Brain microvascular endothelial cell (primary cell): ENCODE measurements around the gene TNIK.

Experiments used
- DNase-seq: peaks from one replicate; pipeline ENCODE4 v3.0.0-alpha.2; 2020
- H3K27ac ChIP-seq: fragments of 250-450 bp; sonication (Bioruptor Pico); 2 replicates; pipeline ENCODE4 v1.5.1; 2020; ENCODE audit warnings: mild to moderate bottlenecking, moderate library complexity
- H3K27me3 ChIP-seq: fragments of 250-450 bp; sonication (Bioruptor Pico); replicated peaks from 2 replicates; pipeline ENCODE4 v1.5.1; 2020; ENCODE audit warnings: mild to moderate bottlenecking
- H3K36me3 ChIP-seq: fragments of 250-450 bp; sonication (Bioruptor Pico); replicated peaks from 2 replicates; pipeline ENCODE4 v1.5.1; 2020; ENCODE audit warnings: mild to moderate bottlenecking
- H3K4me3 ChIP-seq: 2 replicates; pipeline ENCODE4 v1.5.1; 2011; ENCODE audit warnings: low read depth, mild to moderate bottlenecking, control low read depth, low read length, moderate library complexity
- CTCF ChIP-seq: IDR thresholded peaks from 2 replicates; pipeline ENCODE4 v1.5.1; 2011; ENCODE audit warnings: low read depth, mild to moderate bottlenecking, moderate library complexity, low read length, control low read depth, inconsistent platforms; ENCODE audit errors: missing control alignments
- in situ Hi-C: cut with HindIII; loops from 2 replicates; pipeline ENCODE4 v1.10.0; 2017; ENCODE audit warnings: low sequenced_read_pairs, low pct_ligation_motif_present

The TNIK gene

GRCh38 chr3:171021377-171021776, 438.8 kb downstream of the TNIK start:
- H3K27ac ChIP-seq, result no peak overlapping the region
- no peak for TF ChIP-seq CTCF
- in situ Hi-C loops, result no loop called here
- H3K4me3 ChIP-seq, result no peak overlapping the region
- no peaks in the 10 kb centered on the region for H3K36me3 ChIP-seq
- H3K27me3 ChIP-seq, result no peaks in the 10 kb centered on the region
- no peak for DNase-seq

DNA sequence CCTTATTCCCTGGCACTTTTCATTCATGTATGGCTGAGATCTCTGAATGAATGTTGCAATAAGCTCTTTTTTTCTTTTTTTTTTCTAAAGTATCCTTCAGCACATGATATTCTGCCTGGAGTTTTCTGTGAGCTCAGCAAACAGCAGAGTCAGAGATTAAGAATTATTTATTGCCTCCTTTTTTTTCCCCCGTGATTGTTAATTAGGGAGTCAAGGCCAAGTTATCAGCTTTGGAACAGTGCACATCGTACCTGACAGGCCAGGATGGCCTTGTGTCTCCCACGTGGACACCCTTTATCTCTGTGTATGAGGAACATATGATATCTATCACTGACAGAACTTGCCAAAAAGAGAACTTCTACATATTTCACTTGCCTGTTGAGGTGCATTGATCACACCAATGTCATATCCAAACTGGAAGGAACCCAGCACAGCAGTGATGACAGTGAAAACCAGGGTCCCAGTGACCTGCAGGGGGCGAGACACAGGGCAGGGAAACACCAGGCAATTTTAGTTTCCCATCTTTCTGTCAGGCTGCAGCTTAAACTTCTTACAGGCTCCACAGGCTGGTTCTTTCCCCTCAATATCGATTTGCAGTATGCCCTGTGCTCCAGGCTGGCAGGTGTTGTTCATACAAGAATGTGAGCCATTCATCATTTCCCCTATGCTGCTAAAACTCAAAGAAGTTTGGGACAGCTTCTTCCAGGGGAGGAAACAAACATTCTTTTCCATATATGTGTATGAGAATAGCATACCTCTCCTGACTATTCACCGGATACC, 441.9 kb downstream of the TNIK start:
- Histone ChIP-seq H3K27me3 (no peaks in the 10 kb centered on the region), H3K27ac (no peak overlapping the region), H3K36me3 (no peaks in the 10 kb centered on the region), H3K4me3 (no peak overlapping the region)
- TF ChIP-seq CTCF, result peak; percentile 57
- in situ Hi-C loops, result no loop called here
- DNase-seq, result no peak

DNA sequence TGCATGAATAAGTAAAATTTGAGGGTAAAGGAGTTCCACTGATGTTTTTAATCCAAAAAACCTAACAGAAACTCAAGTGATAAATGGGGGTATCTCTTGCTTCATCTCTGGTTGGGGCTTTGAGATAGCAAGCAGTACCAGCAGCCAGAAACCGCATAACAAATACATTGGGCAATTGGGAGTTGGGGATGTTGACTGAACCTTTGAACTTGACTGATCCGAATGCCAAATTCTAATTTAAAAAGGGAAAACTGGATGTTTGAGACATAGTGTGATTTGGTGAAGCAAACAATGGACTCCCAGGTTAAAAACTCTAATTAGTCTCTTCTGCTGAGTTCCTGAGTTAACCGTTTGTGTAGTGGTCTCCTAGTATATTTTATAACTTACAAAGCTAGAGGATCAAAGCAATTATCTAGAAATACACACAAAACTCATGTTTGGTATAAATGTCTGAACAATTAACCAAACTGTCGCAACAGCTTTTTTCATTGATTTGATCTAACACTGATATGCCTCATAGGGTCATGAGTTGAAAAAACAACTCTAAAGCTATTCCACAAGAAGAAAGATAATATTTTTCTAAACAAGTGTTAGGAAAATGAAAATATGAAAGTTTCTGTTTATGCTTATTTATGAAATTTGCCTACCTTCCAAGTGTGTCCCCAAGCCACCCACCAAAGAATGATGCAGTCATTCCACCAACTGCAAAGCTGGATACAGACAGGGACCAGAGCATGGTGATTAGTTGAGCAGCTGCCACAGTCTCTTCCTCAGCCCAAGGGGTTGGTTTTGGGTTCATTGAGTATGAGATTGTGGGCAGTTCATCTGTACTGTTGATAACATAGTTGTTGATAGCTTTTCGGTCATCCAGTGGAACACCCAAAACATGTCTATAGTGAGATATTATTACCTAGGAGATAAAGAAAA, 446.1 kb downstream of the TNIK start:
- no peak overlapping the region for H3K4me3 ChIP-seq
- in situ Hi-C loops, result no loop called here
- H3K36me3 ChIP-seq, result no peaks in the 10 kb centered on the region
- no peak for TF ChIP-seq CTCF
- no peak overlapping the region for H3K27ac ChIP-seq
- H3K27me3 ChIP-seq, result no peaks in the 10 kb centered on the region
- DNase-seq, result no peak

DNA sequence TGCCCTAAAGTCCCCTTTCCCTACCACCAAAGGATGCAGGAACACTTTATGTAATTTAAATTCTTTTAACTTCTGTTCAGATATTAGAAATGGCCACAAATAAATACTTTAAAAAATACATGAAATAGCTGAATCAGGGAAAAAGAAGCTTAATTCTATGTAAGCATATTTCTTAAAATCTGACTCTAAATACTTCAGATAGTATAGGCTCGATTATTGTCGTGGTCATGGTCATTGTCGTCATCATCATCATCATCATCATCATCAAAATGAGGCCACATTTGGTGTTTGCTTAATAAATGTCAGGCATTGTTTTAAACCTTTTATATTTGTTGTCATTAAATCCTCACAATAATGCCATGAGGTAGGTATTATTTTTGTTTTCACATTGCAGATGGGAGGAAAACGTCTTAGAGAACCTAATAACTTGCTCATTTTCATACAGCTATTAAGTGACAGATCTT, 448.3 kb downstream of the TNIK start:
- no peak for DNase-seq
- no peaks in the 10 kb centered on the region for H3K27me3 ChIP-seq

More for the DNA sequence above, 448.3 kb downstream of the TNIK start:
- Histone ChIP-seq H3K27ac (no peak overlapping the region), H3K36me3 (no peaks in the 10 kb centered on the region), H3K4me3 (no peak overlapping the region)
- in situ Hi-C loops, result no loop called here
- TF ChIP-seq CTCF, result no peak
